ENCODE results near the gene VKORC1.

Gene VKORC1

GRCh38 chr16:31114468-31114867 lies 19.9 kb upstream of the VKORC1 start:
- FAIRE-seq (no peak), DNase-seq (ENCODE audit: insufficient read length, low spot score) (no peak)
- TF ChIP-seq POLR2AphosphoS5 (IDR thresholded peaks at IDR 0.05; ENCODE audit: low read depth, low read length), result no peak

- TF ChIP-seq POU2F2 (IDR thresholded peaks at IDR 0.05; ENCODE audit: low read depth, low read length), result no peak
- no peak for TF ChIP-seq PAX5 (IDR thresholded peaks at IDR 0.05; ENCODE audit: insufficient read depth, low read length, severe bottlenecking)
- TF ChIP-seq TAF1 (IDR thresholded peaks at IDR 0.05; ENCODE audit: low read depth, low read length), result no peak
- no peak for TF ChIP-seq POLR2A (IDR thresholded peaks at IDR 0.05; ENCODE audit: low read depth, low read length)
- no peak for TF ChIP-seq SPI1 (IDR thresholded peaks at IDR 0.05; ENCODE audit: low read depth, low read length)
- no peak for TF ChIP-seq POLR2AphosphoS5 (IDR thresholded peaks at IDR 0.05; ENCODE audit: low read depth, low read length)
- FAIRE-seq, result no peak
- DNase-seq (ENCODE audit: insufficient read length, low spot score), result no peak
These were observed 18.8 kb upstream of the VKORC1 start for GRCh38 chr16:31113121-31114120.

GRCh38 chr16:31112711-31113110 lies 18.1 kb upstream of the VKORC1 start:
- TF ChIP-seq SPI1 (IDR thresholded peaks at IDR 0.05; ENCODE audit: low read depth, low read length) (no peak), POLR2AphosphoS5 (IDR thresholded peaks at IDR 0.05; ENCODE audit: low read depth, low read length) (no peak), PAX5 (IDR thresholded peaks at IDR 0.05; ENCODE audit: insufficient read depth, low read length, severe bottlenecking) (no peak), TAF1 (IDR thresholded peaks at IDR 0.05; ENCODE audit: low read depth, low read length) (no peak), POU2F2 (IDR thresholded peaks at IDR 0.05; ENCODE audit: low read depth, low read length) (no peak), POLR2A (IDR thresholded peaks at IDR 0.05; ENCODE audit: low read depth, low read length) (no peak)
- no peak for FAIRE-seq

DNA sequence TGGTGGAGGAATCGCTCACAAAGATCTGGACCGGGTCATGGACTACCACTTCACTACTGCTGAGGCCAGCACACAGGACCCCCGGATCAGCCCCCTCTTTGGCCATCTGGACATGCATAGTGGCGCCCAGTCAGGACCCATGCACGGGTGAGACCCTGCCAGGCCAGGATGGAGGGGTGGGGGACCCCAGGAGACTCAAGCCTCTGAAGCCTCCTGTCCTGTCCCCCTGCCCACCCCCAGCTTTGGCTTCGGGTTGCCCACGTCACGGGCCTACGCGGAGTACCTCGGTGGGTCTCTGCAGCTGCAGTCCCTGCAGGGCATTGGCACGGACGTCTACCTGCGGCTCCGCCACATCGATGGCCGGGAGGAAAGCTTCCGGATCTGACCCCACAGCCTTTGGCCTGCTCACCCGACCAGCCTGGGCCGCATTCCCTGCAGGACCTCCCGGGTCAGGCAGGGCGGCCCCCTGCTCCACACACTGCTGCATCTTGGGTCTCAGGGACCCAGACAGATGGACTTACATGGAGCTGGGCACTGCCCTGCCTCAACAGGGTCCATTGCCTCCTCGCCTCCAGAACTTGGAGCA lies 17.4 kb upstream of the VKORC1 start:
- no peak for DNase-seq (ENCODE audit: insufficient read length, low spot score)
- no peak for TF ChIP-seq POLR2A (IDR thresholded peaks at IDR 0.05; ENCODE audit: low read depth, low read length)
- TF ChIP-seq POU2F2 (IDR thresholded peaks at IDR 0.05; ENCODE audit: low read depth, low read length), result no peak
- no peak for TF ChIP-seq PAX5 (IDR thresholded peaks at IDR 0.05; ENCODE audit: insufficient read depth, low read length, severe bottlenecking)
- TF ChIP-seq POLR2AphosphoS5 (IDR thresholded peaks at IDR 0.05; ENCODE audit: low read depth, low read length), result no peak
- no peak for TF ChIP-seq SPI1 (IDR thresholded peaks at IDR 0.05; ENCODE audit: low read depth, low read length)
- TF ChIP-seq TAF1 (IDR thresholded peaks at IDR 0.05; ENCODE audit: low read depth, low read length), result no peak
- FAIRE-seq, result no peak

More at GRCh38 chr16:31112711-31113110, 18.1 kb upstream of the VKORC1 start:
- no peak for DNase-seq (ENCODE audit: insufficient read length, low spot score)

GRCh38 chr16:31110106-31111034 lies 15.8 kb upstream of the VKORC1 start:
- TF ChIP-seq POU2F2 (IDR thresholded peaks at IDR 0.05; ENCODE audit: low read depth, low read length) (no peak), POLR2A (IDR thresholded peaks at IDR 0.05; ENCODE audit: low read depth, low read length) (no peak), SPI1 (IDR thresholded peaks at IDR 0.05; ENCODE audit: low read depth, low read length) (no peak), TAF1 (IDR thresholded peaks at IDR 0.05; ENCODE audit: low read depth, low read length) (no peak)
- FAIRE-seq, result no peak
- no peak for DNase-seq (ENCODE audit: insufficient read length, low spot score)

DNA sequence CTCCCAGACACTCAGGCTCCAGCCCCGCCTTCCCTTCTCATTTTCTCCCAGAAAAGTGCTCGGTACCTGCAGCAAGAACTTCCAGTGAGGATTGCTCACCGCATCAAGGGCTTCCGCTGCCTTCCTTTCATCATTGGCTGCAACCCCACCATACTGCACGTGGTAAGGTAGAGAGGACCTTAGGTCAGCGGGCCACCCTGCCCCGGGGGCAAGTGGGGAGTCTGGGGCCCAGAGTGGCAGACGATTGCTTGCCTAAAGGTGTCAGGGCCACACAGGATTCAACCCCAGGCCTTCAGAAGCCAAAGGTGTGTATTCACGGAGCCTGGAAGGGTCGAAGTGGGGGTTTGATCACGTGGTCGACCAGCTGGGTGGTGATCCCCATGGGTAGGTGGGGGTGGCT lies 15.0 kb upstream of the VKORC1 start:
- DNase-seq (ENCODE audit: insufficient read length, low spot score) (no peak), FAIRE-seq (no peak)
- TF ChIP-seq POLR2A (IDR thresholded peaks at IDR 0.05; ENCODE audit: low read depth, low read length), result no peak
- no peak for TF ChIP-seq POU2F2 (IDR thresholded peaks at IDR 0.05; ENCODE audit: low read depth, low read length)
- TF ChIP-seq PAX5 (IDR thresholded peaks at IDR 0.05; ENCODE audit: insufficient read depth, low read length, severe bottlenecking), result no peak
- TF ChIP-seq SPI1 (IDR thresholded peaks at IDR 0.05; ENCODE audit: low read depth, low read length), result no peak
- TF ChIP-seq POLR2AphosphoS5 (IDR thresholded peaks at IDR 0.05; ENCODE audit: low read depth, low read length), result no peak
- no peak for TF ChIP-seq TAF1 (IDR thresholded peaks at IDR 0.05; ENCODE audit: low read depth, low read length)

DNA sequence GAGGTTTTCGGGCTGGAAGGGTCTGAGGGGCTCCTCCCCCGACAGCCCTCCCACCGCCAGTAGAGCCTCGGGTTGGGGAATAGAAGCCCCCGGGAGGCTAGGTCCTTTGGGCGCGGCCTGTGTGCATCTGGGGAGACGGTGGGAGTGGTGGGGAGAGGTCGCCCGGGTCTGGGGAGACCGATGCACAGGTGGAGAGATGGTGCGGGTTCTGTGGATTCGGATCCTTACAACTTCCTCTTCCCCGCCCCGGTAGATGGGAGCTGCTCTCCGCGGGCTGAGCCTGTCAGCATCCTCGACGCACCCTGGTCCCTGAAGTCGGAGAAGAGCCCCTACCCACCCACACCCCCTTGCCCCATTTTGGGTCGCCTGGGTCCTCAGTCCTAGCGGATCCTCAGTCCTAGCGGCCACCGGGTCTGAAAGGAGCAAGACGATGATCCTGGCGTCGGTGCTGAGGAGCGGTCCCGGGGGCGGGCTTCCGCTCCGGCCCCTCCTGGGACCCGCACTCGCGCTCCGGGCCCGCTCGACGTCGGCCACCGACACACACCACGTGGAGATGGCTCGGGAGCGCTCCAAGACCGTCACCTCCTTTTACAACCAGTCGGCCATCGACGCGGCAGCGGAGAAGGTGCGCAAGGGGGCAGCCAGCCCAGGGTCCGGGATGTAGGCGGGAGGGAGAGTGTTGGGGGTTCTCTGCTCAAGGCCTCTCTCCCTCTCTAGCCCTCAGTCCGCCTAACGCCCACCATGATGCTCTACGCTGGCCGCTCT lies 14.4 kb upstream of the VKORC1 start:
- no peak for DNase-seq (ENCODE audit: insufficient read length, low spot score)
- no peak for FAIRE-seq
- TF ChIP-seq POLR2A (IDR thresholded peaks at IDR 0.05; ENCODE audit: low read depth, low read length), result no peak

DNA sequence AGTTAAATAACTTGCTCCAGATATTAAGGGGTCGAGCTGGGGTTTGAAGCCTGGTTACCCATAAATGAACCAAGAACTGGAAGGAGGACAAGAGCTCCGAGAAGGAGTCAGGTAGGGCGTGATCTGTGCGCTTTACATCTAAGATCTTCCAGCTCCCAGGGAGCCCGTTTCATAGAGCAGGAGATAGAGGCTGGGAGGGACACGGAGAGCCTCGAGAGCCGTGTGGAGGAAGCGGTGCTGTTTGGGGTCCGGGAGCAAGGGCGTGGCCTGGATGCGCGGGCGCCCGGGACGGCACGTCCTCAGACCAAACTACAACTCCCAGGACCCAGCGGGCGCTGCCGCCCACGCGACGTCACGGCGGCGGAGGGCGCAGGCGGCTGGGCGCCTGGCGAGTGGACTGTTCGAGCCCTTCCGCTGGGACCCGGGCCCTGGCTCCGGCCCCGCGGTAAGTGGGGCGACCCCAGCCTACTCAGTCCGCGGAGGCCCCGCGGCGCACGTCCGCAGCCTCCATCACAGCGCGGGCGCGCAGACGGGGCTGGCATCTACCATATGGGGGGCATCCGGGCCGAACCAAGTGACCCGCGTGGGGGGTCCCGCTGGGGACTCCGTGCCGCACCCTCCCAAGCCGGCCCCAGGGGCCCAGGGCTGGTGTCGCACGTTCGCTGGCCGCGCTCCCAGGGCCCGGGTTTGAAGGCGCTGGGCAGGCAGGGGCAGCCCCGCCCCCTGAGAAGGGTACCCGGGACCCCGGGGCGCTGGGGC lies 13.6 kb upstream of the VKORC1 start, which contains the start of gene BCKDK:
Gene BCKDK (plus strand): TSS at position 352 of the 759 bp plus-strand sequence. CDS start 838 bp downstream, outside the sequence.
- FAIRE-seq (peak; percentile 93), DNase-seq (ENCODE audit: insufficient read length, low spot score) (peak; percentile 93)
- TF ChIP-seq PAX5 (IDR thresholded peaks at IDR 0.05; ENCODE audit: insufficient read depth, low read length, severe bottlenecking), result no peak
